Thymus (tissue), 11 donors: ENCODE measurements around the gene LCP2. TPM values are rescaled to one million over a fixed set of nuclear protein-coding genes. Genes with fewer than 3 reads are reported as not detected.
A peak's percentile ranks its signal among the peaks of the same experiment; 100 is the strongest.

Experiments
- DNase-seq, 9 donors: peaks; one replicate each; pipeline ENCODE4 v3.0.0-alpha.2; 2013; ENCODE audit warnings: low spot score in 9 of 9, low read depth in 6 of 9, missing footprints in 1 of 9
- H3K27ac ChIP-seq, 2 donors: one replicate each; pipeline ENCODE4 v1.5.1; 2013; ENCODE audit warnings: control low read depth in 1 of 2, low read depth in 1 of 2, low read length in 1 of 2, mild to moderate bottlenecking in 1 of 2, moderate library complexity in 1 of 2
- H3K27me3 ChIP-seq, 2 donors: one replicate each; pipeline ENCODE4 v1.5.1; 2013; ENCODE audit warnings: low read length in 1 of 2; ENCODE audit not compliant: control insufficient read depth in 2 of 2, insufficient read depth in 1 of 2
- H3K36me3 ChIP-seq, 2 donors: one replicate each; pipeline ENCODE4 v1.5.1; 2013; ENCODE audit warnings: low read length in 1 of 2, mild to moderate bottlenecking in 1 of 2, moderate library complexity in 1 of 2; ENCODE audit not compliant: control insufficient read depth in 2 of 2, insufficient read depth in 2 of 2
- H3K4me1 ChIP-seq, 2 donors: one replicate each; pipeline ENCODE4 v1.5.1; 2013; ENCODE audit warnings: low read length in 2 of 2; ENCODE audit not compliant: control insufficient read depth in 2 of 2, insufficient read depth in 2 of 2
- H3K4me3 ChIP-seq, 2 donors: one replicate each; pipeline ENCODE4 v1.5.1; 2013; ENCODE audit warnings: low read length in 2 of 2, control low read depth in 1 of 2, mild to moderate bottlenecking in 1 of 2
- H3K9me3 ChIP-seq, 2 donors: one replicate each; pipeline ENCODE4 v1.5.1; 2013; ENCODE audit warnings: low read length in 1 of 2, mild to moderate bottlenecking in 1 of 2; ENCODE audit not compliant: control insufficient read depth in 2 of 2, insufficient read depth in 1 of 2
- WGBS: extraction: QIAGEN DNeasy Blood & Tissue Kit; methylation state at CpG from one replicate; pipeline ENCODE4 v1.1.7; 2013; 5-methylcytosine and 5-hydroxymethylcytosine counted together
- polyA plus RNA-seq: library from polyadenylated mRNA; stranded (reverse); fragments of 200-250 nt; gene quantifications from one replicate; pipeline ENCODE4 v1.2.3, GENCODE V29; 2013
- total RNA-seq: library from RNA; stranded (reverse); fragments of 120-200 nt; gene quantifications from one replicate; pipeline ENCODE4 v1.2.4, GENCODE V29; 2013
- donor health status: healthy.

The LCP2 gene
- total and polyA plus RNA-seq, 2 donors = 73.7 to 131 TPM

DNA sequence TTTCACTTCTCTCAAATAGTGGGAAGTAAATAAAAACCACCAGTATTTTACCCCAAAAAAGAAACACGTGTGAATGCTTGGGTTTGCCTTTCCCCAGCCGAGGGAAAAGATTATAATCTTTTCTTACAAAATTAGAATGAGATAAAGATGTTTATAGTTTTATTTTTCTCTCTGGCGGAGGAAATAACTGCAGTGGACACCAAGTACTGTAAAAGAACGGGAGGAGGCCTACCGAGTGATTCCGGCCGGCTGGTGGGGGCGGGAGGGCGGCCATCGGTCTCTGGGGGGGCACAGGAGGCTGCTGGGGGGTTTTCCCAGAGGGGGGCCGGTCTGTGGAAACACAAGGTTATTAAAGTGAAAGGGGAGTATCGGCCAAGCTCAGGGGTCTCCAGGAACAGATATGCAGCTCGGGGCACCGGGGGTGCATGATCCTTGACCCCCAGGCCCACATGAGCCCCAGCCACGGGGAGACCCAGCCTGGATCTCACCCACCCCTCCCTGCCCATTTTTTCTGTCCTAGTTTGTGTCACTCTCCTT lies 29.4 kb downstream of the LCP2 start:
- no peaks in the 10 kb centered on the region for H3K27me3 ChIP-seq
- H3K9me3 ChIP-seq = no peaks in the 10 kb centered on the region
- 77% methylated on average over 15 of the region's 15 CpGs for WGBS
- H3K36me3 ChIP-seq = peaks cover 69 to 95% of the 10 kb centered on the region in 2 donors
- H3K27ac ChIP-seq = peak overlapping the region; percentile 58 to 68
- H3K4me1 ChIP-seq = peaks cover 36 to 63% of the 10 kb centered on the region in 2 donors
- DNase-seq = no peak
- no peak overlapping the region for H3K4me3 ChIP-seq

GRCh38 chr5:170267431-170268152 lies 30.0 kb downstream of the LCP2 start:
- Histone ChIP-seq H3K36me3 (peaks cover 67 to 96% of the 10 kb centered on the region in 2 donors), H3K27me3 (no peaks in the 10 kb centered on the region), H3K4me3 (no peak overlapping the region), H3K27ac (peak overlapping the region; percentile 69 to 78), H3K9me3 (no peaks in the 10 kb centered on the region), H3K4me1 (peaks cover 40 to 65% of the 10 kb centered on the region in 2 donors)
- WGBS = 64% methylated on average over 16 of the region's 16 CpGs
- peak in 7 of 9 donors; percentile 69 to 87 (median 76) for DNase-seq

GRCh38 chr5:170266570-170267381 lies 30.8 kb downstream of the LCP2 start:
- 38% methylated on average over 17 of the region's 17 CpGs for WGBS
- Histone ChIP-seq H3K27me3 (no peaks in the 10 kb centered on the region), H3K9me3 (no peaks in the 10 kb centered on the region), H3K4me3 (no peak overlapping the region), H3K36me3 (peaks cover 68 to 96% of the 10 kb centered on the region in 2 donors), H3K4me1 (peaks cover 45 to 71% of the 10 kb centered on the region in 2 donors), H3K27ac (peak overlapping the region; percentile 69 to 78)
- DNase-seq = peak in 1 of 9 donors; percentile 75

DNA sequence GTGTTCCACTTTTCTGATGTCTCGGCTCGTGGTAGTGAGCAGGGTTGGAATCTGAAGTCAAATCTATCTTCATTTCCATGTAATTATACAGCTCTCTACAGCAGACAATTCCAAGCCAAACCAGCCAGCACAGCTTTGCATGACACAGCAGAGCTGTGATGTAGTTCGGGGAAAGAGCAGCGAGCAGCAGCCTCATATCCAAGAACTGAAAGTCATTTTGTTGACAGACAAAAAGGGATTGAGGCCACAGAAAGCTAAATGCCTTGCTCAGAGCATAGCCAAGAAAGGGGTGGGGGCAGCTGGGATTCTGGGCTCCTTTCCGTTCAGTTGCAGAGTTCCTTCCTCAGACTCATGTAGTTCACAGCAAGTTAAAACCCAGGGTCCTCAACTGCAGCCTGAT lies 32.1 kb downstream of the LCP2 start:
- H3K4me3 ChIP-seq = no peak overlapping the region
- H3K27ac ChIP-seq = peak overlapping the region in 1 of 2 donors; percentile 44
- H3K27me3 ChIP-seq = no peaks in the 10 kb centered on the region
- H3K4me1 ChIP-seq = peaks cover 55 to 77% of the 10 kb centered on the region in 2 donors
- 76% methylated on average over 5 of the region's 5 CpGs for WGBS
- no peak for DNase-seq
- peaks cover 68 to 96% of the 10 kb centered on the region in 2 donors for H3K36me3 ChIP-seq
- H3K9me3 ChIP-seq = no peaks in the 10 kb centered on the region

DNA sequence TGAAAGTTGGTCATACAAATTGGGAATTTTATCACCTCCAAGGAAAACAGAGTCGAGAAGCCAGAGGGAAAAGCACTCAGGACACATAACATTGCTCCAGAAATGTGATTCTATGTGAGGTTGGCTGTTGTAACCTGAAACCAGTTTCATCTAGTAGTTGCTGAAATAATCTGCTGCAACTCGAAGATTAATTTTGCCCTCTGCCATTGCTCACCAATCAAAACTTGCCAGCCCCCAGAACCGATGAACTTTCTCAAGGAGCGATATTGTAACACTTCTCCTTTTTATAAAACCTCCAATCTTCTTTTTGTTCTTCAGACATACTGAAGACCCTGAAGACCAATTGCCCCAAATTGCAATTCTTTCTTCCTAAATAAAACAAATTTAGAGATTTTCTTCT lies 33.7 kb downstream of the LCP2 start:
- Histone ChIP-seq H3K27ac (no peak overlapping the region), H3K4me3 (no peak overlapping the region), H3K4me1 (peaks cover 55 to 67% of the 10 kb centered on the region in 2 donors), H3K27me3 (no peaks in the 10 kb centered on the region), H3K36me3 (peaks cover 70 to 96% of the 10 kb centered on the region in 2 donors), H3K9me3 (no peaks in the 10 kb centered on the region)
- no peak for DNase-seq
- 94% methylated on average over 4 of the region's 4 CpGs for WGBS

DNA sequence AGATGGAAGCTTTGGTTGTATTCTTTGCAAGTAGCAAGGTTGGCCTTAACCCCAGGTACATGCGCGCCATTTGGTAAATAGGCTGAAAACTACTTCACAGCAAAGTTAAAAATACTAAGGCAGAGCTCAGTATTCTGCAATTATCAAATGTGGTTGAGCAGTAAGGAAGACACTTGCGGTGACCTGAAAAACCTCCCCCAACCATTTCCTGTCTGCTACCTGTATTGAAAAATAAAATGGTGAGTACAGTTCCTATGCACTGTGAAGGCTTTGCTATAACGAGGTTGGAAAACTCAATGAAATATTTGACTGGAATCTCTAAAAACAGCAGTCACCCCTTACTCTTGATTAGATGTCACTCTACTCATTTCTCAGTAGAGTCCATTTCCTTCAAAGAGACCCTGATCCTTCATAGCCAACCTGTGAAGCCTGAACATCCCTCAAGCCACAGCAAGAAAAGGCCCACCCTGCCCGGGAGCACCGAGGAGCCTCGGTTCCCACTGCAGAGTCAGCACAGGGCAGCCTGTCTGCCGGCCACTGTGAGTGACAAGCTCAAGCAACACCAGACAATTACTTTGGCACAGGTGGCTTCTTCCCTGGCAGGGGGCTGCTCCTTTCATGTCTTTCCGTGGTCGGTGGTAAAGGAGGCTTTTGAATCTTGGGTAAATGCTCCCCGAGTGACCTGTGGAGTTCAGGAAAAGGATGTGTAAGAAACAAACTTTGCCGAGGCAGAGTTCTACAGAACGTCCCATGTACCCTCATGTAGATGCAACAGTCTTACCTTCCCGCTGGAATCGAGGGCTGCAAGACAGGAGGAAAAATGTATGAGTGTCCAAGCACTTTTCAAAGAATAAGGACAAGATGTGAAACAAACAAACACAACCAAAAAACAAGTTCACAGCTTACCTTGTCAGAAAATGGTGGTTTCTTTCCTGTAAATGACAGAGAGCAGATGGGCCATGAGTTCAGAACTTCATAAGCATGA lies 35.2 kb downstream of the LCP2 start:
- H3K9me3 ChIP-seq = no peaks in the 10 kb centered on the region
- DNase-seq = peak in 7 of 9 donors; percentile 66 to 90 (median 74)
- H3K4me1 ChIP-seq = peaks cover 46 to 51% of the 10 kb centered on the region in 2 donors
- H3K27ac ChIP-seq = peak overlapping the region; percentile 90 to 93
- WGBS = 33% methylated on average over 15 of the region's 15 CpGs
- H3K36me3 ChIP-seq = peaks cover 73 to 96% of the 10 kb centered on the region in 2 donors
- H3K27me3 ChIP-seq = no peaks in the 10 kb centered on the region
- H3K4me3 ChIP-seq = peak overlapping the region in 1 of 2 donors; percentile 1

- 96% methylated on average over 3 of the region's 3 CpGs for WGBS
- Histone ChIP-seq H3K4me3 (no peak overlapping the region), H3K9me3 (no peaks in the 10 kb centered on the region), H3K27ac (peak overlapping the region; percentile 86 to 90), H3K4me1 (peaks cover 38 to 43% of the 10 kb centered on the region in 2 donors), H3K36me3 (peaks cover 74 to 97% of the 10 kb centered on the region in 2 donors), H3K27me3 (no peaks in the 10 kb centered on the region)
- no peak for DNase-seq
Measured at GRCh38 chr5:170261528-170262043, 36.0 kb downstream of the LCP2 start.

GRCh38 chr5:170257370-170257769 lies 40.2 kb downstream of the LCP2 start:
- no peak overlapping the region for H3K4me3 ChIP-seq
- no peak for DNase-seq
- H3K4me1 ChIP-seq = peaks cover 13% of the 10 kb centered on the region in 2 donors
- H3K36me3 ChIP-seq = peaks cover 79 to 98% of the 10 kb centered on the region in 2 donors
- 99% methylated on average over 4 of the region's 4 CpGs for WGBS
- H3K27me3 ChIP-seq = no peaks in the 10 kb centered on the region
- no peak overlapping the region for H3K27ac ChIP-seq
- no peaks in the 10 kb centered on the region for H3K9me3 ChIP-seq
